Measurements from ENCODE around the gene SLC43A1.

Gene SLC43A1

DNA sequence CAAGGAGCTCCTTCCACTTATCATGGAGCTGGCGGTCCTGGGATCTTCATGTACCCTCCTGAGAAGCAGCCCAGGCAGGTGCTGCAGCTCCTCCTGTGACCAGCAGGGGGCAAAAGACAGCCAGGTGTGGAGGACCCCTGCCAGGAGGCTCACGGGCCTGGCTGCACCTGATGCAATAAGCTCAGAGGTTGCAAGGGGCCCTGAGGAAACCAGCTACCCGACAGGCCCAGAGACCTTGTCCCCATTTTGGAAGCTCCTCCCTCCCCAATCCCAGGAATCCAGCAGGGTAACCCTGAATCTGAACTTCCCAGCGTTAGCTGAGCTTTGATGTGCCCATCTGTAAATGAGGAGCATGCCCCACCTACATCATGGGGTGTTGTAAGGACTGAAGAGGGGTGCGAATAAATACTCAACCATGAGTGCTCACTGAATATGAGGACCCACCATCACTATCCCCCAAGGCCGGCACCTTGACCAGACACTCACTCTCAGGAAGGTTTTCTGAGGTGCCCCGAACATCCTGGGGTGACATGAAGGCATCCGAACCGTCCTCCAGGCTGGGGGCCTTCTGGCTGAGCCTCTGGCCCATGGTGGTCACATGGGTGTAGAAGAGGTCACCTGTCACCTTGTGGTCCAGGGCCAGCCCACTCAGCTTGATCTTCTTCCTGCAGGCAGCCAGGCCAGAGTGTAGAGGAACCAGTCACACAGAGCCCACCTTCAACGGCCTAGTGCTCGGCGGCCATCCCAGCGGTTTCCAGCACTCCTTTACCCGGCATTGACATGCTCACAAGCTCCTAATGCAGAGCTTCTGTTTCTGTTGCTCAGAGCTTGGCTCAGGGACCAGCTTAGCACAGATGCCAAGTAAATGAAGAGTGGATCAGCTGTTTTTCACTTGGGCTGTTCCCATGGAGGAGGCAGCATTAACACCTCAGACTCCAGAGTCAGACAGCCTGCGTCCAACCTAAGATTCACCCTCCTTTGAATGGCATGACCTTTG is 21.7 kb downstream of the SLC43A1 start:
- H2BK5ac ChIP-seq (ENCODE audit: low read depth, low read length, poor library complexity), result no peak overlapping the region
- no peak overlapping the region for H2AK5ac ChIP-seq (ENCODE audit: low read length)
- peak overlapping the region; percentile 12 for H4K8ac ChIP-seq (ENCODE audit: low read depth, low read length)
- H4K91ac ChIP-seq (ENCODE audit: low read depth, low read length), result peak overlapping the region; percentile 59
- H2AFZ ChIP-seq (ENCODE audit: insufficient read depth, low read length, poor library complexity), result peak overlapping the region; percentile 4
- peak overlapping the region; percentile 1 for H2BK120ac ChIP-seq (ENCODE audit: insufficient read depth, low read length, poor library complexity)
- H3K9me3 ChIP-seq (ENCODE audit: insufficient read depth, low read depth, low read length), result no peaks in the 10 kb centered on the region
- H3K9ac ChIP-seq (ENCODE audit: low read length), result no peak overlapping the region
- H3K79me1 ChIP-seq (ENCODE audit: low read length), result no peaks in the 10 kb centered on the region
- no peaks in the 10 kb centered on the region for H3K27me3 ChIP-seq (ENCODE audit: insufficient read depth, low read length)
- H3K18ac ChIP-seq (ENCODE audit: low read length), result no peak overlapping the region
- no peak overlapping the region for H3K27ac ChIP-seq (ENCODE audit: low read depth, low read length)
- no peak overlapping the region for H3K14ac ChIP-seq (ENCODE audit: low read length)
- no peak overlapping the region for H3K23ac ChIP-seq (ENCODE audit: low read length)
- H3K36me3 ChIP-seq (ENCODE audit: control insufficient read depth in 1 of 2, insufficient read depth in 2 of 2, low read length in 2 of 2), result no peaks in the 10 kb centered on the region
- H3K4me1 ChIP-seq (ENCODE audit: control insufficient read depth in 1 of 2, insufficient read depth in 2 of 2, low read length in 2 of 2), result peaks cover 0 to 9% of the 10 kb centered on the region in 2 experiments
- no peak overlapping the region for H2BK12ac ChIP-seq (ENCODE audit: low read length)
- peak; percentile 79 to 91 for DNase-seq
- no peak overlapping the region for H3K4me2 ChIP-seq (ENCODE audit: low read length)
- no peak overlapping the region for H3K4me3 ChIP-seq (ENCODE audit: low read depth, low read length)
- no peak overlapping the region for H3K4ac ChIP-seq (ENCODE audit: low read depth, low read length)
- no peaks in the 10 kb centered on the region for H3K79me2 ChIP-seq (ENCODE audit: control insufficient read depth, insufficient read depth, low read length, poor library complexity)
- no peak overlapping the region for H4K12ac ChIP-seq (ENCODE audit: low read depth, low read length)
- WGBS (ENCODE audit: extremely low coverage, insufficient coverage, insufficient read length), result no CpG with 5 or more reads among the region's 15 CpGs

DNA sequence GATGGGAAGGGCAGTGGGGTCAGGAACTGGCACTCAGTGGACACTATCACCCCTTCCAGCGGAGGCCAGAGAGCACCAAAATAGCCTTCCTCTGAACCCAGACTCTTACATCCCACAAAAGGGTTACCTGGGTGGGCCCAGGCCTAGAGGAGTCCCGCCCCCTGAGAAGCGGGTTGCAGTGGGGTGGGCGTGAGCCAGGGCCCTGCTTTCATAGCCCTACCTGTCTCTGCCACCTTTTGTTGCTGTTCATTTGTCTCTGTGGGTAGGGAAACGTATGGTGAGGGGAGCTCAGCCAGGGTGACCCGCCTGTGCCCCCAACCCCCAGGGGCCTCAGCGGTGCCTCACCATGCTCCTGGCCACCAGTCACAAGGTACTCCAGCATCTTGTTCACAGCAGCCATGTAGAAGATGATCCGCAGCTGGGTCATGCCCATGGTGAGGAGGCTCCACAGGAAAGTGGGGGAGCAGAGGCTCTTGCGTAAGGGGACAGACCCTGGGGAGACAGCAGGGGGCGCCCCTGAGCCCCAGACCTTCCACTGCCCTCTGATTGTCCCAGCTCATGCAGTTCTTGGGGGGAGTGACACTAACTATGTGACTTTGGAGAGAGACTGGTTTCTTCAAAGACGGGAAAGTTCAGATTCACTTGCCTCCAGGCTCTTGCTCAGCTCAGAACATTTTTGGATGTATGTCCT is 24.0 kb downstream of the SLC43A1 start:
- H2AFZ ChIP-seq (ENCODE audit: insufficient read depth, low read length, poor library complexity), result no peak overlapping the region
- no peak overlapping the region for H2BK5ac ChIP-seq (ENCODE audit: low read depth, low read length, poor library complexity)
- H3K79me2 ChIP-seq (ENCODE audit: control insufficient read depth, insufficient read depth, low read length, poor library complexity), result no peaks in the 10 kb centered on the region
- H3K4me2 ChIP-seq (ENCODE audit: low read length), result no peak overlapping the region
- H2BK12ac ChIP-seq (ENCODE audit: low read length), result no peak overlapping the region
- no peaks in the 10 kb centered on the region for H3K27me3 ChIP-seq (ENCODE audit: insufficient read depth, low read length)
- H3K9ac ChIP-seq (ENCODE audit: low read length), result no peak overlapping the region
- no peak overlapping the region for H4K91ac ChIP-seq (ENCODE audit: low read depth, low read length)
- no peak overlapping the region for H3K4ac ChIP-seq (ENCODE audit: low read depth, low read length)
- no peak overlapping the region for H3K27ac ChIP-seq (ENCODE audit: low read depth, low read length)
- H3K18ac ChIP-seq (ENCODE audit: low read length), result no peak overlapping the region
- no peaks in the 10 kb centered on the region for H3K4me1 ChIP-seq (ENCODE audit: control insufficient read depth in 1 of 2, insufficient read depth in 2 of 2, low read length in 2 of 2)
- no peaks in the 10 kb centered on the region for H3K79me1 ChIP-seq (ENCODE audit: low read length)
- no peak overlapping the region for H3K4me3 ChIP-seq (ENCODE audit: low read depth, low read length)
- H3K9me3 ChIP-seq (ENCODE audit: insufficient read depth, low read depth, low read length), result no peaks in the 10 kb centered on the region
- WGBS (ENCODE audit: extremely low coverage, insufficient coverage, insufficient read length), result no CpG with 5 or more reads among the region's 11 CpGs
- H4K8ac ChIP-seq (ENCODE audit: low read depth, low read length), result no peak overlapping the region
- no peak overlapping the region for H2BK120ac ChIP-seq (ENCODE audit: insufficient read depth, low read length, poor library complexity)
- H4K12ac ChIP-seq (ENCODE audit: low read depth, low read length), result no peak overlapping the region
- DNase-seq, result no peak
- H3K23ac ChIP-seq (ENCODE audit: low read length), result no peak overlapping the region
- no peaks in the 10 kb centered on the region for H3K36me3 ChIP-seq (ENCODE audit: control insufficient read depth in 1 of 2, insufficient read depth in 2 of 2, low read length in 2 of 2)
- no peak overlapping the region for H3K14ac ChIP-seq (ENCODE audit: low read length)
- H2AK5ac ChIP-seq (ENCODE audit: low read length), result no peak overlapping the region

DNA sequence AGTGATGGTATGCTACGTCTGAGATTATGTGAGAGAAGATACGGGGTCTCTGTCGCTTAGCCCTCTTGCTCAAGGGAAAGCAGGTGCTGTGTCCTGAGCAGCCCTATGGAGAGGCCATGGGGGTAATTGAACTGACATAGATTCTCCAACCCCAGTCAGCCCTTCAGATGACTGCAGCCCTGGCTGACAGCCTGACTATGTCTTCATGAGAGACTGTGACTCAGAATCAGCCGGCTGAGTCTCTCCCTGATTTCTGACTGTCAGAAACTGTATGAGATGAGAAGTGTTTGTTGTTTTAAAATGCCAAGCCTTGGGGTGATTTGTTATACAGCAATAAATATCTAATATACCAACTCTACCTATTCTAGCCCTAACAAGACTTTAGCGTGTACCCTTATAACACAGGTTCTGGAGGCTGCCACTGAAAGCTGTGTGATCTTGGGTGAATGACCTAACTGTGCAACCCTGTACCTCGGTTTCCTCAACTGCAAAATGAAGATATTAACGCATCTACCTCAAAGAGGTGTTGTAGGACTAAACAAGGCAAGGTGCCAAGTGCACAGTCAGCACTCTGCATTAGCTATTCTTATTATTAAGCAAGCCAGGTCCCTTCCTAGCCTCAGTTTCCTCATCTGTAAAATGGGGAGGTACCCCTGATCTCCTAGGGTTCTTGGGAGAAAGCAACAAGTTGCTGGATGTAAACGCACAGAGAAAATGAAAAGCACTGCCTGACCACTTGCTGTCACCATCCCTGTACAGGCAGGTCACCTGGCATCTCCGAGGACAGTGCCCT is 24.9 kb downstream of the SLC43A1 start:
- Histone ChIP-seq H3K14ac (ENCODE audit: low read length) (no peak overlapping the region), H2AK5ac (ENCODE audit: low read length) (no peak overlapping the region), H2AFZ (ENCODE audit: insufficient read depth, low read length, poor library complexity) (no peak overlapping the region), H4K12ac (ENCODE audit: low read depth, low read length) (no peak overlapping the region), H3K27ac (ENCODE audit: low read depth, low read length) (no peak overlapping the region), H3K9ac (ENCODE audit: low read length) (no peak overlapping the region), H4K8ac (ENCODE audit: low read depth, low read length) (no peak overlapping the region), H2BK5ac (ENCODE audit: low read depth, low read length, poor library complexity) (no peak overlapping the region), H3K79me1 (ENCODE audit: low read length) (no peaks in the 10 kb centered on the region), H3K4me1 (ENCODE audit: control insufficient read depth in 1 of 2, insufficient read depth in 2 of 2, low read length in 2 of 2) (no peaks in the 10 kb centered on the region), H3K79me2 (ENCODE audit: control insufficient read depth, insufficient read depth, low read length, poor library complexity) (no peaks in the 10 kb centered on the region), H4K91ac (ENCODE audit: low read depth, low read length) (no peak overlapping the region), H3K4me3 (ENCODE audit: low read depth, low read length) (no peak overlapping the region), H2BK120ac (ENCODE audit: insufficient read depth, low read length, poor library complexity) (no peak overlapping the region), H3K27me3 (ENCODE audit: insufficient read depth, low read length) (no peaks in the 10 kb centered on the region), H3K4ac (ENCODE audit: low read depth, low read length) (no peak overlapping the region), H3K18ac (ENCODE audit: low read length) (no peak overlapping the region), H3K4me2 (ENCODE audit: low read length) (no peak overlapping the region), H3K36me3 (ENCODE audit: control insufficient read depth in 1 of 2, insufficient read depth in 2 of 2, low read length in 2 of 2) (no peaks in the 10 kb centered on the region), H3K23ac (ENCODE audit: low read length) (no peak overlapping the region), H2BK12ac (ENCODE audit: low read length) (no peak overlapping the region), H3K9me3 (ENCODE audit: insufficient read depth, low read depth, low read length) (no peaks in the 10 kb centered on the region)
- no CpG with 5 or more reads among the region's 9 CpGs for WGBS (ENCODE audit: extremely low coverage, insufficient coverage, insufficient read length)
- no peak for DNase-seq

DNA sequence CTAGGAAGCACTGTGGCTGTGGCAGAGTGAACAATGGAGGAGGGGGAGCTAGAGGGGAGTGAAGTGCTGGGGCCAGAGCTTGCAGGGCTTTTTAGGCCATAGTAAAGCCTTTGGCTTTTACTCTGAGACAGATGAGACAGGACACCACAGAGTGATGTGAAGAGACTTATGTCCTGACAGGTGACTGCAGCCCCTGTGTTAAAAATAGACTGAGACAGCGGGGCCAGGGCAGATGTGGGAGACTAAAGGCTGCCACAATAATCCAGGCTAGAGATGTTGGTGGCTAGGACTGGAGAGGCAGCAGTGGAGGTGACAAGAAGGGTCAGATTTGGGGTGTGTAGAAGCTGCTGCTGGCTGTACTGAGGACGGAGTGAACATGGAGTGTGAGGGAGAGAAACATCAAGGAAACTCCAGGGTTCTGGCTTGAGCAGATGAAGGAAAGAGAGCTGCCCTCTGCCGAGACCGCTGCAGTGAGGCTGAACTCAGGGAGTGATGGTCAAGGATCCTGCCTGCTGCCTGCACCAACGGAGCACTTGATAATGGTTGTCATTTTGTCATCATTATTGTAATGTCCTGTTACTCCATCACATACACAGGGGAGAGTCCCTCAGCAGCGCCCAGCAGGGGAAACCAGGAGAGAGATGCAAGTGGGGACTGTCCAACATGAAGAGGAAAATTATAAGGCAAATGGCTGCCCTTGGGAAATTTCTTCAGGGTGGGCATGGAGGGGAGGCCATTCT is 27.4 kb downstream of the SLC43A1 start:
- Histone ChIP-seq H3K4me3 (ENCODE audit: low read depth, low read length) (no peak overlapping the region), H3K9me3 (ENCODE audit: insufficient read depth, low read depth, low read length) (no peaks in the 10 kb centered on the region), H3K23ac (ENCODE audit: low read length) (no peak overlapping the region), H3K9ac (ENCODE audit: low read length) (no peak overlapping the region), H3K79me1 (ENCODE audit: low read length) (no peaks in the 10 kb centered on the region), H3K18ac (ENCODE audit: low read length) (no peak overlapping the region), H3K79me2 (ENCODE audit: control insufficient read depth, insufficient read depth, low read length, poor library complexity) (no peaks in the 10 kb centered on the region), H3K27me3 (ENCODE audit: insufficient read depth, low read length) (peaks cover 6% of the 10 kb centered on the region), H3K14ac (ENCODE audit: low read length) (no peak overlapping the region), H2BK12ac (ENCODE audit: low read length) (no peak overlapping the region), H3K27ac (ENCODE audit: low read depth, low read length) (no peak overlapping the region), H2BK120ac (ENCODE audit: insufficient read depth, low read length, poor library complexity) (no peak overlapping the region), H3K4ac (ENCODE audit: low read depth, low read length) (no peak overlapping the region), H3K4me2 (ENCODE audit: low read length) (no peak overlapping the region), H4K12ac (ENCODE audit: low read depth, low read length) (no peak overlapping the region), H4K91ac (ENCODE audit: low read depth, low read length) (no peak overlapping the region), H2BK5ac (ENCODE audit: low read depth, low read length, poor library complexity) (no peak overlapping the region), H3K36me3 (ENCODE audit: control insufficient read depth in 1 of 2, insufficient read depth in 2 of 2, low read length in 2 of 2) (no peaks in the 10 kb centered on the region), H2AFZ (ENCODE audit: insufficient read depth, low read length, poor library complexity) (no peak overlapping the region), H3K4me1 (ENCODE audit: control insufficient read depth in 1 of 2, insufficient read depth in 2 of 2, low read length in 2 of 2) (peaks cover 0 to under 1% of the 10 kb centered on the region in 2 experiments), H4K8ac (ENCODE audit: low read depth, low read length) (no peak overlapping the region), H2AK5ac (ENCODE audit: low read length) (no peak overlapping the region)
- WGBS (ENCODE audit: extremely low coverage, insufficient coverage, insufficient read length), result no CpG with 5 or more reads among the region's 6 CpGs
- DNase-seq, result no peak
